B cell (primary cell): ENCODE measurements around the gene MPDU1. TPM values are rescaled to one million over a fixed set of nuclear protein-coding genes. Genes with fewer than 3 reads are reported as not detected.

Experiments
- ATAC-seq: fragments of 200-7000 bp; cut with Tn5 transposase; one replicate; pipeline ENCODE4 v1.10.0; 2021; ENCODE audit warnings: low read depth, mild to moderate bottlenecking, moderate number of reproducible peaks, moderate library complexity
- CTCF ChIA-PET: fragments of 350-600 bp; sonication (Branson Sonifier 250); formaldehyde crosslinking; loops from one replicate; lab custom pipeline; 2021; ENCODE audit warnings: antibody characterized with exemption, inconsistent platforms; lab: Charles Lee
- POLR2A ChIA-PET: fragments of 350-600 bp; sonication (Branson Sonifier 250); formaldehyde crosslinking; loops from one replicate; lab custom pipeline; 2021; ENCODE audit warnings: antibody characterized with exemption; lab: Charles Lee
- DNase-seq: peaks from one replicate; pipeline ENCODE4 v3.0.0; 2013
- H2AFZ ChIP-seq: 2 replicates; pipeline ENCODE4 v1.6.1; 2012; ENCODE audit warnings: mild to moderate bottlenecking, low read depth, low read length; ENCODE audit not compliant: insufficient read depth, poor library complexity, severe bottlenecking
- H3K27ac ChIP-seq, 2 donors: 1 replicate in 1 of 2; 2 replicates in 1 of 2; pipeline ENCODE4 v1.5.1; 2012 to 2013; ENCODE audit warnings: low read length in 2 of 2, mild to moderate bottlenecking in 2 of 2, moderate library complexity in 1 of 2
- H3K27me3 ChIP-seq, 4 experiments: fragments of 200-600 bp in 1 of 4; sonication (generic) in 1 of 4; replicated peaks in 1 of 4; 1 replicate in 2 of 4; 2 replicates in 2 of 4; pipeline versions ENCODE4 v1.6.1 to v1.7.0; 2013 to 2016; ENCODE audit warnings: low read length in 3 of 4, mild to moderate bottlenecking in 2 of 4, mixed read lengths in 1 of 4, moderate library complexity in 1 of 4; ENCODE audit not compliant: insufficient read depth in 4 of 4, control insufficient read depth in 3 of 4; ENCODE audit errors: control extremely low read depth in 1 of 4
- H3K36me3 ChIP-seq, 2 experiments: replicated peaks in 1 of 2; 1 replicate in 1 of 2; 2 replicates in 1 of 2; pipeline versions ENCODE4 v1.6.1 to v1.7.1; 2013; ENCODE audit warnings: low read length in 1 of 2; ENCODE audit not compliant: insufficient read depth in 2 of 2, control insufficient read depth in 1 of 2; ENCODE audit errors: control extremely low read depth in 1 of 2, extremely low read depth in 1 of 2
- H3K4me1 ChIP-seq, 2 donors: fragments of 200-600 bp in 1 of 2; sonication (generic) in 1 of 2; 1 replicate in 1 of 2; 2 replicates in 1 of 2; pipeline versions ENCODE4 v1.5.1 to v1.6.1; 2013 to 2017; ENCODE audit warnings: low read length in 2 of 2; ENCODE audit not compliant: control insufficient read depth in 2 of 2, insufficient read depth in 2 of 2
- H3K4me2 ChIP-seq: replicated peaks from 2 replicates; pipeline ENCODE3; 2012; ENCODE audit warnings: mild to moderate bottlenecking, low read depth, low read length; ENCODE audit not compliant: poor library complexity, severe bottlenecking
- H3K4me3 ChIP-seq, 5 experiments: fragments of 200-600 bp in 1 of 5; sonication (generic) in 1 of 5; 1 replicate in 3 of 5; 2 replicates in 2 of 5; pipeline versions ENCODE4 v1.5.1 to v1.7.0; 2011 to 2016; ENCODE audit warnings: low read length in 4 of 5, mild to moderate bottlenecking in 4 of 5, low read depth in 2 of 5, control low read depth in 1 of 5, moderate library complexity in 1 of 5; ENCODE audit not compliant: insufficient read depth in 1 of 5; ENCODE audit errors: control extremely low read depth in 1 of 5, extremely low read depth in 1 of 5
- H3K79me2 ChIP-seq: fragments of 200-600 bp; sonication (generic); one replicate; pipeline ENCODE4 v1.6.0; 2016; ENCODE audit warnings: low read length; ENCODE audit not compliant: control insufficient read depth, insufficient read depth
- H3K9ac ChIP-seq: fragments of 200-600 bp; sonication (generic); 2 replicates; pipeline ENCODE4 v1.6.1; 2017; ENCODE audit warnings: mild to moderate bottlenecking, low read length, moderate library complexity
- H3K9me3 ChIP-seq, 3 donors: one replicate each; pipeline versions ENCODE4 v1.6.1 to v1.7.1; 2013; ENCODE audit warnings: low read length in 2 of 3; ENCODE audit not compliant: control insufficient read depth in 2 of 3, insufficient read depth in 1 of 3; ENCODE audit errors: control extremely low read depth in 1 of 3
- H4K20me1 ChIP-seq: 2 replicates; pipeline ENCODE4 v1.6.0; 2012; ENCODE audit warnings: mild to moderate bottlenecking, low read length; ENCODE audit not compliant: insufficient read depth, control insufficient read depth, poor library complexity, severe bottlenecking
- H3K27ac Mint-ChIP-seq: one replicate; pipeline ENCODE4 v1.8.0; 2021; ENCODE audit warnings: mixed read lengths
- H3K27me3 Mint-ChIP-seq: one replicate; pipeline ENCODE4 v1.8.0; 2021; ENCODE audit warnings: mixed read lengths
- H3K4me1 Mint-ChIP-seq: one replicate; pipeline ENCODE4 v1.8.0; 2021; ENCODE audit warnings: mixed read lengths
- H3K4me3 Mint-ChIP-seq: one replicate; pipeline ENCODE4 v1.8.0; 2021; ENCODE audit warnings: mixed read lengths
- H3K9me3 Mint-ChIP-seq: one replicate; pipeline ENCODE4 v1.8.0; 2022; ENCODE audit warnings: mixed read lengths; ENCODE audit not compliant: insufficient read depth
- CTCF ChIP-seq: fragments of 200-600 bp; IDR thresholded peaks from one replicate; pipeline ENCODE4 v1.8.0; 2022; ENCODE audit warnings: antibody characterized with exemption, mild to moderate bottlenecking
- EZH2 ChIP-seq: IDR thresholded peaks from 2 replicates; pipeline ENCODE4 v1.6.1; 2012; ENCODE audit warnings: borderline replicate concordance, low read depth, mild to moderate bottlenecking, moderate library complexity, low read length; ENCODE audit not compliant: insufficient read depth, poor library complexity, severe bottlenecking
- WGBS: methylation state at CpG from one replicate; pipeline ENCODE4 v1.1.5; 2013; ENCODE audit warnings: missing lambda C conversion rate; ENCODE audit not compliant: insufficient coverage; 5-methylcytosine and 5-hydroxymethylcytosine counted together
- intact Hi-C: fragments of 100-400 bp; cut with micrococcal nuclease; formaldehyde crosslinking; loops from one replicate; pipeline ENCODE4 v1.10.0; 2022
- polyA plus RNA-seq: library from polyadenylated mRNA; depleted of rRNA; stranded (reverse); fragments of >200 nt; gene quantifications from 2 replicates; pipeline ENCODE4 v1.2.3, GENCODE V29; 2012
- total RNA-seq, 2 donors: library from RNA; stranded (reverse); fragments of 120-200 nt in 1 of 2; gene quantifications; 1 replicate in 1 of 2; 2 replicates in 1 of 2; pipeline versions ENCODE4 v1.2.3 to v1.2.4, GENCODE V29; 2013 to 2022

Gene MPDU1
- total and polyA plus RNA-seq, 2 donors (not counting 1 experiment from before 2014, with no cell fraction given), result 31.7 to 51.5 TPM

GRCh38 chr17:7541074-7541621, 42.5 kb upstream of the MPDU1 start:
- no peak overlapping the region for H3K27ac Mint-ChIP-seq
- intact Hi-C loops, result no loop called here
- Histone ChIP-seq H3K4me1 (no peaks in the 10 kb centered on the region), H3K36me3 (no peaks in the 10 kb centered on the region), H4K20me1 (no peaks in the 10 kb centered on the region), H2AFZ (no peak overlapping the region), H3K9me3 (peaks cover 0 to 15% (median 6%) of the 10 kb centered on the region in 3 donors), H3K4me3 (no peak overlapping the region), H3K9ac (no peak overlapping the region), H3K79me2 (no peaks in the 10 kb centered on the region), H3K27ac (no peak overlapping the region), H3K4me2 (no peak overlapping the region), H3K27me3 (no peaks in the 10 kb centered on the region)
- no peak overlapping the region for H3K4me3 Mint-ChIP-seq
- H3K4me1 Mint-ChIP-seq, result no peaks in the 10 kb centered on the region
- 94% methylated on average over 8 of the region's 9 CpGs for WGBS
- no peaks in the 10 kb centered on the region for H3K27me3 Mint-ChIP-seq
- CTCF ChIA-PET, result interaction anchor here (0.7 to 12.1 kb wide), 2 partner anchors 19 to 49 kb away, joined by 3 to 126 read pairs; partner anchors contain the start of genes SENP3 and TNFSF13
- DNase-seq, result no peak
- ATAC-seq, result no peak
- POLR2A ChIA-PET, result no interaction called here
- no peak for TF ChIP-seq CTCF
- TF ChIP-seq EZH2, result no peak
- no peaks in the 10 kb centered on the region for H3K9me3 Mint-ChIP-seq

- Mint-ChIP-seq H3K4me3 (no peak overlapping the region), H3K27ac (no peak overlapping the region), H3K27me3 (no peaks in the 10 kb centered on the region), H3K4me1 (peaks cover 13% of the 10 kb centered on the region), H3K9me3 (no peaks in the 10 kb centered on the region)
- Histone ChIP-seq H3K4me2 (no peak overlapping the region), H2AFZ (no peak overlapping the region), H3K4me3 (no peak overlapping the region), H4K20me1 (no peaks in the 10 kb centered on the region), H3K9me3 (no peaks in the 10 kb centered on the region), H3K27me3 (no peaks in the 10 kb centered on the region), H3K79me2 (peaks cover 5% of the 10 kb centered on the region), H3K36me3 (no peaks in the 10 kb centered on the region), H3K4me1 (peaks cover 11 to 21% of the 10 kb centered on the region in 2 donors), H3K27ac (no peak overlapping the region), H3K9ac (no peak overlapping the region)
- no peak for DNase-seq
- ChIA-PET CTCF (interaction anchor here (12.1 to 25.0 kb wide), 2 partner anchors 15 to 25 kb away, joined by 126 to 666 read pairs; partner anchors contain the start of genes SENP3 and TNFSF13), POLR2A (interaction anchor here (0.6 kb wide), 2 partner anchors 12 to 17 kb away, joined by 5 read pairs; no protein-coding TSS in a partner anchor)
- WGBS, result 100% methylated on average over 2 of the region's 6 CpGs
- TF ChIP-seq CTCF, result no peak
- no peak for TF ChIP-seq EZH2
- ATAC-seq, result no peak
- intact Hi-C loops, result no loop called here
Measured at GRCh38 chr17:7544911-7545310, 38.7 kb upstream of the MPDU1 start.
